ENCODE measurements around the gene HEMGN. TPM values are rescaled to one million over a fixed set of nuclear protein-coding genes. Genes with fewer than 3 reads are reported as not detected.

The HEMGN gene
- total and polyA plus RNA-seq, 2 of the 8 experiments (the other 6 are each of a cell fraction or from before 2014, with no cell fraction given) = not detected

GRCh38 chr9:97980479-97980803, 42.5 kb upstream of the HEMGN start:
- H4K20me1 ChIP-seq (replicated peaks in 1 of 2; ENCODE audit: control insufficient read depth in 1 of 2, insufficient read depth in 2 of 2, low read length in 2 of 2) = peaks cover 6 to 20% of the 10 kb centered on the region in 2 experiments
- H4K91ac ChIP-seq (replicated peaks; ENCODE audit: insufficient read length, low read length) = no peak overlapping the region
- no peak overlapping the region for H3K4me2 ChIP-seq (ENCODE audit: insufficient read depth in 1 of 2, low read depth in 2 of 2, low read length in 2 of 2)
- no peak overlapping the region for H2BK20ac ChIP-seq (ENCODE audit: low read length)
- H3K9me3 ChIP-seq (ENCODE audit: insufficient read depth in 2 of 2, low read depth in 1 of 2, low read length in 1 of 2) = peaks cover 0 to 5% of the 10 kb centered on the region in 2 experiments; a peak in 1 of 4 replicates
- H2BK120ac ChIP-seq (replicated peaks; ENCODE audit: low read depth, low read length) = no peak overlapping the region
- no peak overlapping the region for H3K27ac ChIP-seq (ENCODE audit: low read depth, low read length)
- no peaks in the 10 kb centered on the region for H3K36me3 ChIP-seq (ENCODE audit: control insufficient read depth in 2 of 4, insufficient read depth in 4 of 4, low read length in 3 of 4)
- no peak for TF ChIP-seq SAP30 (IDR thresholded peaks at IDR 0.05; ENCODE audit: insufficient read depth, insufficient replicate concordance, low read length)
- no peak for TF ChIP-seq PHF8 (conservative IDR thresholded peaks at IDR 0.05; ENCODE audit: low read depth, low read length)
- TF ChIP-seq NRF1 (IDR thresholded peaks at IDR 0.05; ENCODE audit: low read depth, low read length) = no peak
- TF ChIP-seq RAD21 (IDR thresholded peaks at IDR 0.05 in 1 of 2, conservative IDR thresholded peaks at IDR 0.05 in 1 of 2; ENCODE audit: low read depth in 2 of 2, low read length in 2 of 2) = no peak
- no peak for TF ChIP-seq NANOG (IDR thresholded peaks at IDR 0.05; ENCODE audit: insufficient read depth, low read depth, low read length, poor library complexity, severe bottlenecking)
- no peak for TF ChIP-seq CEBPB (IDR thresholded peaks at IDR 0.05; ENCODE audit: low read depth, low read length)
- no peak for TF ChIP-seq CBX8 (IDR thresholded peaks at IDR 0.05; ENCODE audit: borderline replicate concordance, low read depth, low read length)
- TF ChIP-seq TEAD4 (IDR thresholded peaks at IDR 0.05; ENCODE audit: low read depth, low read length) = no peak
- TF ChIP-seq KDM5A (IDR thresholded peaks at IDR 0.05; ENCODE audit: low read length) = no peak
- TF ChIP-seq TAF1 (IDR thresholded peaks at IDR 0.05; ENCODE audit: low read depth, low read length) = no peak
- no peak for TF ChIP-seq POLR2A (IDR thresholded peaks at IDR 0.05; ENCODE audit: control extremely low read depth in 1 of 2, low read depth in 2 of 2, low read length in 2 of 2)
- ChIA-PET CTCF (ENCODE audit: partially characterized antibody) (interaction anchor here (0.6 kb wide), 1 partner anchor 15 kb away, joined by 3 read pairs; no protein-coding TSS in a partner anchor), POLR2A (ENCODE audit: partially characterized antibody) (interaction anchor here (0.6 kb wide), 1 partner anchor 36 kb away, joined by 3 read pairs; no protein-coding TSS in a partner anchor)
- peaks cover 0 to 7% (median 2%) of the 10 kb centered on the region in 4 experiments; a peak in 2 of 7 replicates for H3K4me1 ChIP-seq (replicated peaks in 1 of 4; ENCODE audit: control insufficient read depth in 3 of 4, insufficient read depth in 4 of 4, low read length in 3 of 4)
- H3K4ac ChIP-seq (replicated peaks; ENCODE audit: insufficient read length, low read depth, low read length) = no peak overlapping the region
- H3K27me3 ChIP-seq (replicated peaks in 1 of 4; ENCODE audit: control insufficient read depth in 3 of 4, extremely low read depth in 1 of 4, insufficient read depth in 3 of 4, low read length in 3 of 4) = peaks cover 42 to 82% (median 57%) of the 10 kb centered on the region in 4 experiments
- no peak overlapping the region for H2BK12ac ChIP-seq (ENCODE audit: low read depth, low read length)
- peaks cover 0 to 4% of the 10 kb centered on the region in 2 experiments; a peak in 2 of 4 replicates for H3K79me2 ChIP-seq (ENCODE audit: control insufficient read depth in 1 of 2, insufficient read depth in 2 of 2, low read length in 2 of 2)
- no peaks in the 10 kb centered on the region for H3K79me1 ChIP-seq (ENCODE audit: low read depth, low read length)
- no peak overlapping the region for H3K23ac ChIP-seq (ENCODE audit: insufficient read length)
- no peak overlapping the region for H4K5ac ChIP-seq (ENCODE audit: insufficient read length, low read depth, low read length)
- no peak overlapping the region for H2AFZ ChIP-seq (ENCODE audit: low read length)
- FAIRE-seq (no peak), DNase-seq (ENCODE audit: low read depth in 1 of 2, low spot score in 2 of 2) (no peak)
- H2AK5ac ChIP-seq (ENCODE audit: low read depth, low read length) = no peak overlapping the region
- H3K9ac ChIP-seq (replicated peaks in 1 of 4; ENCODE audit: extremely low read depth in 1 of 4, low read depth in 3 of 4, low read length in 3 of 4) = no peak overlapping the region
- H4K8ac ChIP-seq (ENCODE audit: extremely low read depth, insufficient read depth, low read length) = no peak overlapping the region
- peaks cover 12% of the 10 kb centered on the region; the same call in 1 of the 2 replicates for H3K23me2 ChIP-seq (ENCODE audit: low read depth, low read length)
- no peak overlapping the region for H2BK15ac ChIP-seq (ENCODE audit: low read length)
- no peak overlapping the region for H3K18ac ChIP-seq (ENCODE audit: extremely low read depth, low read length)
- H3K4me3 ChIP-seq (ENCODE audit: extremely low read depth in 1 of 4, insufficient read depth in 2 of 4, low read depth in 3 of 4, low read length in 4 of 4) = no peak overlapping the region
- H2BK5ac ChIP-seq (ENCODE audit: low read depth, low read length) = no peak overlapping the region
- no peak overlapping the region for H3K56ac ChIP-seq (replicated peaks; ENCODE audit: insufficient read length, low read depth, low read length)
- 87% methylated on average over 4 of the region's 4 CpGs; no CpG with 5 or more reads in 1 of the 2 experiments for WGBS, 2 experiments (ENCODE audit: extremely low coverage in 1 of 2, insufficient coverage in 1 of 2, insufficient read length in 1 of 2, insufficient replicate concordance in 2 of 2, low coverage in 1 of 2, low lambda C conversion rate in 2 of 2, missing lambda C conversion rate in 1 of 2)
- no peak overlapping the region for H3K14ac ChIP-seq (ENCODE audit: insufficient read length)
